PFSK-1 (cell line): ENCODE data around the gene EFL1.

ENCODE experiments used
- POLR2AphosphoS5 ChIP-seq: IDR thresholded peaks from 2 replicates; pipeline ENCODE4 v1.6.1; 2012; ENCODE audit warnings: low read depth, mild to moderate bottlenecking, control low read depth, low read length, moderate library complexity
- SIN3A ChIP-seq: IDR thresholded peaks from 2 replicates; pipeline ENCODE4 v1.6.1; 2012; ENCODE audit warnings: mild to moderate bottlenecking, low read length, moderate library complexity, borderline replicate concordance; ENCODE audit not compliant: insufficient read depth
- TAF1 ChIP-seq: IDR thresholded peaks from 2 replicates; pipeline ENCODE4 v1.6.1; 2012; ENCODE audit warnings: low read length, control low read depth, borderline replicate concordance; ENCODE audit not compliant: insufficient read depth
- TF ChIP-seq, protein P1 (sequence below), 2 experiments: IDR thresholded peaks; 2 replicates each; pipeline versions ENCODE4 v1.6.1 to v1.8.0; 2011 to 2012; ENCODE audit warnings: low read depth in 2 of 2, low read length in 2 of 2, control low read depth in 1 of 2, inconsistent platforms in 1 of 2, mild to moderate bottlenecking in 1 of 2, moderate library complexity in 1 of 2; ENCODE audit not compliant: insufficient read depth in 1 of 2

DNA sequence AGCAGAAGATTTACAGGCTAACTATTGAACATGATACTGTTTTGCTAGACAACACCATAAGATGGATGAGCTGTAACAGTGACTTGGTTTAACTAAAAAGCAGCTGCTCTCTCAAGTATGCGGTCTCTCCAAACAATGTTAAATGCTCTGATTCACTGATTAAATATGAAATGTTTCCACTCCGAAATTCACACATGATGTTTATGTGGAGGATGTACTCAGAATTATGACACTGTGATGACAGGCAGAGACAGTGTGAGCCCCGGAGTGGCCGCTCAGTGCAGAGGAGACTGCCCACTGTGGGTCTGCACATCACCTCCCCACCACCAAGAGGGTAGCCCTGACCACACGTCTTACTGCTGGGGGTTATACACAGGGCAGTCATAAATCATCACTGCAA is 132.8 kb downstream of the EFL1 start:
- TF ChIP-seq, protein P1, sequence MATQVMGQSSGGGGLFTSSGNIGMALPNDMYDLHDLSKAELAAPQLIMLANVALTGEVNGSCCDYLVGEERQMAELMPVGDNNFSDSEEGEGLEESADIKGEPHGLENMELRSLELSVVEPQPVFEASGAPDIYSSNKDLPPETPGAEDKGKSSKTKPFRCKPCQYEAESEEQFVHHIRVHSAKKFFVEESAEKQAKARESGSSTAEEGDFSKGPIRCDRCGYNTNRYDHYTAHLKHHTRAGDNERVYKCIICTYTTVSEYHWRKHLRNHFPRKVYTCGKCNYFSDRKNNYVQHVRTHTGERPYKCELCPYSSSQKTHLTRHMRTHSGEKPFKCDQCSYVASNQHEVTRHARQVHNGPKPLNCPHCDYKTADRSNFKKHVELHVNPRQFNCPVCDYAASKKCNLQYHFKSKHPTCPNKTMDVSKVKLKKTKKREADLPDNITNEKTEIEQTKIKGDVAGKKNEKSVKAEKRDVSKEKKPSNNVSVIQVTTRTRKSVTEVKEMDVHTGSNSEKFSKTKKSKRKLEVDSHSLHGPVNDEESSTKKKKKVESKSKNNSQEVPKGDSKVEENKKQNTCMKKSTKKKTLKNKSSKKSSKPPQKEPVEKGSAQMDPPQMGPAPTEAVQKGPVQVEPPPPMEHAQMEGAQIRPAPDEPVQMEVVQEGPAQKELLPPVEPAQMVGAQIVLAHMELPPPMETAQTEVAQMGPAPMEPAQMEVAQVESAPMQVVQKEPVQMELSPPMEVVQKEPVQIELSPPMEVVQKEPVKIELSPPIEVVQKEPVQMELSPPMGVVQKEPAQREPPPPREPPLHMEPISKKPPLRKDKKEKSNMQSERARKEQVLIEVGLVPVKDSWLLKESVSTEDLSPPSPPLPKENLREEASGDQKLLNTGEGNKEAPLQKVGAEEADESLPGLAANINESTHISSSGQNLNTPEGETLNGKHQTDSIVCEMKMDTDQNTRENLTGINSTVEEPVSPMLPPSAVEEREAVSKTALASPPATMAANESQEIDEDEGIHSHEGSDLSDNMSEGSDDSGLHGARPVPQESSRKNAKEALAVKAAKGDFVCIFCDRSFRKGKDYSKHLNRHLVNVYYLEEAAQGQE (IDR thresholded peaks at IDR 0.05; ENCODE audit: insufficient read depth in 1 of 2, low read depth in 2 of 2, low read length in 2 of 2) = no peak
- TF ChIP-seq TAF1 (no peak), POLR2AphosphoS5 (no peak), SIN3A (no peak)
